Eye (tissue), 1 donor: ENCODE measurements around the gene LINGO1.

Experiments used
- DNase-seq: peaks from one replicate; pipeline ENCODE4 v3.0.0-alpha.2; 2015

Gene LINGO1

GRCh38 chr15:77567202-77567601 lies 65.5 kb downstream of the LINGO1 start:
- no peak for DNase-seq

GRCh38 chr15:77566092-77566491 lies 66.6 kb downstream of the LINGO1 start:
- DNase-seq = no peak

- DNase-seq = no peak
Observed at GRCh38 chr15:77565378-77565915, 67.3 kb downstream of the LINGO1 start.

- DNase-seq = peak; percentile 71
Observed at GRCh38 chr15:77564938-77565337, 67.8 kb downstream of the LINGO1 start.

- no peak for DNase-seq
Observed at GRCh38 chr15:77564341-77564740, 68.4 kb downstream of the LINGO1 start.

GRCh38 chr15:77563623-77564156 lies 69.0 kb downstream of the LINGO1 start:
- DNase-seq = no peak
